Mesendoderm (in vitro differentiated cells): ENCODE measurements around the gene PIP5K1B.

Source experiments
- DNase-seq: peaks from one replicate; pipeline ENCODE4 v3.0.0; 2013
- H2AK5ac ChIP-seq: 2 replicates; pipeline ENCODE4 v1.6.1; 2013; ENCODE audit warnings: low read length, inconsistent platforms
- H2BK120ac ChIP-seq: 2 replicates; pipeline ENCODE4 v1.6.1; 2013; ENCODE audit warnings: low read depth, mild to moderate bottlenecking, low read length, moderate library complexity, mixed read lengths
- H2BK15ac ChIP-seq: replicated peaks from 2 replicates; pipeline ENCODE4 v1.6.1; 2013; ENCODE audit warnings: low read depth, mild to moderate bottlenecking, moderate library complexity
- H2BK5ac ChIP-seq: 2 replicates; pipeline ENCODE4 v1.6.1; 2013; ENCODE audit warnings: low read length, inconsistent platforms
- H3K18ac ChIP-seq: 2 replicates; pipeline ENCODE4 v1.6.1; 2013; ENCODE audit warnings: mild to moderate bottlenecking, low read length, mixed read lengths
- H3K23ac ChIP-seq: one replicate; pipeline ENCODE4 v1.6.1; 2013; ENCODE audit warnings: low read length
- H3K27ac ChIP-seq: 2 replicates; pipeline ENCODE4 v1.5.1; 2013; ENCODE audit warnings: low read depth, mild to moderate bottlenecking, inconsistent platforms, low read length, moderate library complexity
- H3K27me3 ChIP-seq: 2 replicates; pipeline ENCODE4 v1.6.1; 2013; ENCODE audit warnings: low read length, control low read depth, mild to moderate bottlenecking, inconsistent platforms; ENCODE audit not compliant: insufficient read depth, poor library complexity
- H3K36me3 ChIP-seq: 2 replicates; pipeline ENCODE4 v1.6.1; 2013; ENCODE audit warnings: low read length, inconsistent platforms; ENCODE audit not compliant: control insufficient read depth, insufficient read depth
- H3K4ac ChIP-seq: one replicate; pipeline ENCODE4 v1.6.1; 2013; ENCODE audit warnings: low read depth, mild to moderate bottlenecking, low read length, moderate library complexity
- H3K4me1 ChIP-seq: 2 replicates; pipeline ENCODE4 v1.6.1; 2013; ENCODE audit warnings: low read depth, low read length, inconsistent platforms; ENCODE audit not compliant: control insufficient read depth
- H3K4me2 ChIP-seq: 2 replicates; pipeline ENCODE4 v1.6.1; 2013; ENCODE audit warnings: low read length
- H3K4me3 ChIP-seq: 2 replicates; pipeline ENCODE4 v1.5.1; 2013; ENCODE audit warnings: mild to moderate bottlenecking, low read length
- H3K56ac ChIP-seq: one replicate; pipeline ENCODE4 v1.6.1; 2013; ENCODE audit warnings: low read length
- H3K79me1 ChIP-seq: 2 replicates; pipeline ENCODE4 v1.6.1; 2013; ENCODE audit warnings: low read length, inconsistent platforms
- H3K79me2 ChIP-seq: 2 replicates; pipeline ENCODE4 v1.6.1; 2013; ENCODE audit warnings: mild to moderate bottlenecking, low read length; ENCODE audit not compliant: control insufficient read depth, insufficient read depth
- H3K9ac ChIP-seq: 2 replicates; pipeline ENCODE4 v1.6.1; 2013; ENCODE audit warnings: low read length, inconsistent platforms
- H4K5ac ChIP-seq: one replicate; pipeline ENCODE4 v1.6.1; 2013; ENCODE audit warnings: low read length
- H4K8ac ChIP-seq: one replicate; pipeline ENCODE4 v1.6.1; 2013; ENCODE audit warnings: low read depth, mild to moderate bottlenecking, control low read depth, low read length, moderate library complexity
- WGBS: extraction: QIAGEN DNeasy Blood & Tissue Kit; methylation state at CpG from one replicate; pipeline ENCODE4 v1.1.7; 2013; ENCODE audit warnings: low lambda C conversion rate, missing lambda C conversion rate; ENCODE audit not compliant: insufficient coverage; ENCODE audit errors: extremely low coverage; 5-methylcytosine and 5-hydroxymethylcytosine counted together

The PIP5K1B gene

GRCh38 chr9:68771376-68771775, 66.3 kb downstream of the PIP5K1B start:
- Histone ChIP-seq H2AK5ac (no peak overlapping the region), H3K4me3 (no peak overlapping the region), H3K23ac (no peak overlapping the region), H2BK5ac (no peak overlapping the region), H3K79me1 (no peaks in the 10 kb centered on the region), H3K4me2 (no peak overlapping the region), H2BK120ac (no peak overlapping the region), H3K27ac (no peak overlapping the region), H2BK15ac (no peak overlapping the region), H4K5ac (no peak overlapping the region), H3K4ac (no peak overlapping the region), H4K8ac (no peak overlapping the region), H3K79me2 (no peaks in the 10 kb centered on the region), H3K27me3 (no peaks in the 10 kb centered on the region), H3K9ac (no peak overlapping the region), H3K36me3 (no peaks in the 10 kb centered on the region), H3K4me1 (no peaks in the 10 kb centered on the region), H3K18ac (no peak overlapping the region), H3K56ac (no peak overlapping the region)
- no CpG with 5 or more reads among the region's 1 CpG for WGBS
- DNase-seq = no peak

GRCh38 chr9:68775003-68775730, 70.1 kb downstream of the PIP5K1B start:
- Histone ChIP-seq H3K36me3 (no peaks in the 10 kb centered on the region), H3K4ac (no peak overlapping the region), H2BK15ac (no peak overlapping the region), H4K8ac (no peak overlapping the region), H3K9ac (no peak overlapping the region), H3K4me1 (no peaks in the 10 kb centered on the region), H4K5ac (no peak overlapping the region), H3K27me3 (no peaks in the 10 kb centered on the region), H3K18ac (no peak overlapping the region), H3K4me3 (no peak overlapping the region), H3K56ac (no peak overlapping the region), H2BK5ac (no peak overlapping the region), H3K4me2 (no peak overlapping the region), H3K23ac (no peak overlapping the region), H2BK120ac (no peak overlapping the region), H3K79me2 (no peaks in the 10 kb centered on the region), H3K27ac (no peak overlapping the region), H3K79me1 (no peaks in the 10 kb centered on the region), H2AK5ac (no peak overlapping the region)
- WGBS = no CpG with 5 or more reads among the region's 5 CpGs
- DNase-seq = no peak

- Histone ChIP-seq H2BK5ac (no peak overlapping the region), H4K8ac (no peak overlapping the region), H4K5ac (no peak overlapping the region), H3K27me3 (no peaks in the 10 kb centered on the region), H2BK120ac (no peak overlapping the region), H3K56ac (no peak overlapping the region), H3K4ac (no peak overlapping the region), H3K4me3 (no peak overlapping the region), H3K79me1 (peaks cover 8% of the 10 kb centered on the region), H3K9ac (no peak overlapping the region), H2BK15ac (no peak overlapping the region), H3K23ac (no peak overlapping the region), H3K4me2 (no peak overlapping the region), H3K79me2 (peaks cover 9% of the 10 kb centered on the region), H2AK5ac (no peak overlapping the region), H3K18ac (no peak overlapping the region), H3K36me3 (no peaks in the 10 kb centered on the region), H3K4me1 (no peaks in the 10 kb centered on the region), H3K27ac (no peak overlapping the region)
- WGBS = no CpG with 5 or more reads among the region's 2 CpGs
- DNase-seq = no peak
These were observed 72.2 kb downstream of the PIP5K1B start for GRCh38 chr9:68777070-68777763.

- Histone ChIP-seq H3K4me1 (no peaks in the 10 kb centered on the region), H2BK15ac (no peak overlapping the region), H3K79me1 (peaks cover 10% of the 10 kb centered on the region), H3K56ac (no peak overlapping the region), H3K27me3 (no peaks in the 10 kb centered on the region), H3K4ac (no peak overlapping the region), H3K4me3 (no peak overlapping the region), H3K27ac (no peak overlapping the region), H3K36me3 (no peaks in the 10 kb centered on the region), H4K5ac (no peak overlapping the region), H3K79me2 (peaks cover 9% of the 10 kb centered on the region), H3K9ac (no peak overlapping the region), H3K18ac (no peak overlapping the region), H3K4me2 (no peak overlapping the region), H3K23ac (no peak overlapping the region), H2BK5ac (no peak overlapping the region), H2BK120ac (no peak overlapping the region), H4K8ac (no peak overlapping the region), H2AK5ac (no peak overlapping the region)
- DNase-seq = no peak
- no CpG with 5 or more reads among the region's 5 CpGs for WGBS
These were observed 73.6 kb downstream of the PIP5K1B start for GRCh38 chr9:68778635-68779034.

- H3K23ac ChIP-seq = peak overlapping the region; percentile 94
- DNase-seq = peak; percentile 96
- peak overlapping the region; percentile 47 for H4K5ac ChIP-seq
- no peaks in the 10 kb centered on the region for H3K36me3 ChIP-seq
- peak overlapping the region; percentile 98 for H3K4me2 ChIP-seq
- WGBS = no CpG with 5 or more reads among the region's 65 CpGs
- H3K4me3 ChIP-seq = peak overlapping the region; percentile 95
- H3K79me1 ChIP-seq = peaks cover 11% of the 10 kb centered on the region
- H3K56ac ChIP-seq = peak overlapping the region; percentile 95
- no peak overlapping the region for H3K4ac ChIP-seq
- H2BK5ac ChIP-seq = peak overlapping the region; percentile 55
- H2AK5ac ChIP-seq = no peak overlapping the region
- no peak overlapping the region for H2BK120ac ChIP-seq
- H2BK15ac ChIP-seq = no peak overlapping the region
- no peak overlapping the region for H3K18ac ChIP-seq
- H3K27ac ChIP-seq = peak overlapping the region; percentile 59
- H3K27me3 ChIP-seq = no peaks in the 10 kb centered on the region
- H3K9ac ChIP-seq = peak overlapping the region; percentile 97
- peak overlapping the region; percentile 88 for H4K8ac ChIP-seq
- no peaks in the 10 kb centered on the region for H3K4me1 ChIP-seq
- H3K79me2 ChIP-seq = peaks cover 9% of the 10 kb centered on the region
These were observed 74.7 kb downstream of the PIP5K1B start for GRCh38 chr9:68779558-68780379.
